Endothelial cell of umbilical vein (primary cell): ENCODE results near the gene PIK3CB. TPM values are rescaled to one million over a fixed set of nuclear protein-coding genes. Genes with fewer than 3 reads are reported as not detected.

ENCODE experiments used
- BruUV-seq: library from RNA; stranded (reverse); fragments of 400-500 nt; replicated peaks from 2 replicates; lab custom pipeline; 2021; lab: Mats Ljungman, UMichigan
- CTCF ChIA-PET: fragments of 300-600, 350-600 bp; sonication (Branson Sonifier 250); formaldehyde crosslinking; loops from one replicate; lab custom pipeline; 2021; ENCODE audit warnings: antibody characterized with exemption, inconsistent platforms; lab: Charles Lee
- POLR2A ChIA-PET: fragments of 300-600, 350-600 bp; sonication (Branson Sonifier 250); formaldehyde crosslinking; loops from one replicate; lab custom pipeline; 2021; ENCODE audit warnings: antibody characterized with exemption, inconsistent platforms; lab: Charles Lee
- DNase-seq: peaks from one replicate; pipeline ENCODE4 v3.0.0-alpha.2; 2011; ENCODE audit warnings: low read depth, low spot score
- FAIRE-seq: peaks from 2 replicates; lab custom pipeline; 2011; peaks lifted over from hg19 to GRCh38; lab: Jason Lieb, UNC
- H2AFZ ChIP-seq: 2 replicates; pipeline ENCODE4 v1.6.0; 2012; ENCODE audit warnings: low read depth, low read length, control low read depth, inconsistent platforms
- H3K27ac ChIP-seq: 2 replicates; pipeline ENCODE4 v1.5.1; 2011; ENCODE audit warnings: low read depth, mild to moderate bottlenecking, control low read depth, low read length, moderate library complexity; ENCODE audit not compliant: insufficient read depth
- H3K27me3 ChIP-seq, 2 experiments: 2 replicates each; pipeline versions ENCODE4 v1.6.0 to v1.6.1; 2011; ENCODE audit warnings: low read length in 2 of 2, mixed read lengths in 1 of 2; ENCODE audit not compliant: control insufficient read depth in 2 of 2, insufficient read depth in 2 of 2
- H3K36me3 ChIP-seq, 2 experiments: 2 replicates in 1 of 2; 3 replicates in 1 of 2; pipeline ENCODE4 v1.5.1; 2011; ENCODE audit warnings: low read length in 2 of 2, mild to moderate bottlenecking in 1 of 2, moderate library complexity in 1 of 2; ENCODE audit not compliant: control insufficient read depth in 2 of 2, insufficient read depth in 2 of 2; ENCODE audit errors: extremely low read depth in 1 of 2
- H3K4me1 ChIP-seq: 3 replicates; pipeline ENCODE4 v1.5.1; 2011; ENCODE audit warnings: mild to moderate bottlenecking, low read length; ENCODE audit not compliant: control insufficient read depth, insufficient read depth; ENCODE audit errors: extremely low read depth
- H3K4me2 ChIP-seq: 2 replicates; pipeline ENCODE4 v1.6.1; 2011; ENCODE audit warnings: low read length, control low read depth, mixed read lengths; ENCODE audit not compliant: insufficient read depth
- H3K4me3 ChIP-seq, 3 experiments: fragments of 200-600 bp in 1 of 3; sonication (generic), shearing (Covaris generic) in 1 of 3; replicated peaks in 1 of 3; 2 replicates each; pipeline ENCODE4 v1.5.1; 2011 to 2016; ENCODE audit warnings: control low read depth in 3 of 3, low read length in 3 of 3, mild to moderate bottlenecking in 2 of 3, inconsistent platforms in 1 of 3, low read depth in 1 of 3, moderate library complexity in 1 of 3; ENCODE audit not compliant: insufficient read depth in 1 of 3
- H3K79me2 ChIP-seq: 2 replicates; pipeline ENCODE4 v1.6.0; 2012; ENCODE audit warnings: low read length, inconsistent platforms; ENCODE audit not compliant: control insufficient read depth, insufficient read depth
- H3K9ac ChIP-seq: replicated peaks from 2 replicates; pipeline ENCODE3; 2011; ENCODE audit warnings: low read length, control low read depth; ENCODE audit not compliant: insufficient read depth; ENCODE audit errors: extremely low read depth
- H3K9me1 ChIP-seq: replicated peaks from 3 replicates; pipeline ENCODE4 v1.6.0; 2011; ENCODE audit warnings: mild to moderate bottlenecking, low read length; ENCODE audit not compliant: control insufficient read depth, insufficient read depth; ENCODE audit errors: extremely low read depth
- H3K9me3 ChIP-seq: replicated peaks from 2 replicates; pipeline ENCODE4 v1.5.1; 2012; ENCODE audit warnings: low read length, inconsistent platforms; ENCODE audit not compliant: control insufficient read depth, insufficient read depth
- H4K20me1 ChIP-seq: replicated peaks from 2 replicates; pipeline ENCODE3; 2011; ENCODE audit warnings: mild to moderate bottlenecking, low read length; ENCODE audit not compliant: control insufficient read depth, insufficient read depth; ENCODE audit errors: extremely low read depth
- EZH2 ChIP-seq: IDR thresholded peaks from 2 replicates; pipeline ENCODE4 v1.6.1; 2012; ENCODE audit warnings: borderline replicate concordance, low read depth, mild to moderate bottlenecking, moderate library complexity, low read length, inconsistent platforms; ENCODE audit not compliant: severe bottlenecking
- FOS ChIP-seq: IDR thresholded peaks from 2 replicates; pipeline ENCODE4 v1.6.1; 2011; ENCODE audit warnings: mild to moderate bottlenecking, low read length, moderate library complexity, borderline replicate concordance; ENCODE audit not compliant: insufficient read depth
- GATA2 ChIP-seq: IDR thresholded peaks from 2 replicates; pipeline ENCODE4 v1.7.0; 2011; ENCODE audit warnings: low read depth, mild to moderate bottlenecking, moderate library complexity, mixed read lengths, low read length; ENCODE audit not compliant: insufficient read length, insufficient read depth
- JUN ChIP-seq: IDR thresholded peaks from 2 replicates; pipeline ENCODE4 v1.6.1; 2011; ENCODE audit warnings: borderline replicate concordance, low read depth; ENCODE audit not compliant: insufficient read length, insufficient read depth
- MYC ChIP-seq: IDR thresholded peaks from one replicate; pipeline ENCODE4 v1.6.1; 2011; ENCODE audit warnings: mild to moderate bottlenecking, low read depth, low read length
- POLR2A ChIP-seq: IDR thresholded peaks from 2 replicates; pipeline ENCODE4 v1.6.1; 2012; ENCODE audit warnings: low read depth, mild to moderate bottlenecking, control low read depth, low read length
- POLR2AphosphoS5 ChIP-seq: IDR thresholded peaks from 2 replicates; pipeline ENCODE4 v1.6.1; 2012; ENCODE audit warnings: low read depth, mild to moderate bottlenecking, control low read depth, low read length, moderate library complexity; ENCODE audit not compliant: insufficient read depth
- dilution Hi-C: fragments of 300-500 bp; cut with MboI; formaldehyde crosslinking; loops from one replicate; pipeline ENCODE4 v1.15.0; 2019; ENCODE audit warnings: low sequenced_read_pairs; ENCODE audit not compliant: extremely low pct_ligation_motif_present
- intact Hi-C: fragments of 100-400 bp; cut with micrococcal nuclease; formaldehyde crosslinking; loops from one replicate; pipeline ENCODE4 v1.10.0; 2022
- polyA plus RNA-seq, 4 experiments: library from polyadenylated mRNA; depleted of rRNA in 3 of 4; stranded (reverse) in 3 of 4; unstranded in 1 of 4; fragments of >200 nt; gene quantifications; 2 replicates each; pipeline versions ENCODE4 v1.2.1 to v1.2.3, GENCODE V29; 2011 to 2012; ENCODE audit warnings: missing spikeins in 1 of 4
- total RNA-seq: library from RNA; stranded (reverse); gene quantifications from 2 replicates; pipeline ENCODE4 v1.2.3, GENCODE V29; 2021
- TF ChIP-seq, protein P1 (sequence below): IDR thresholded peaks from 2 replicates; pipeline ENCODE4 v1.6.1; 2011; ENCODE audit not compliant: insufficient read depth, insufficient read length
- TF ChIP-seq, protein P2 (sequence below), 2 donors: IDR thresholded peaks; 1 replicate in 1 of 2; 2 replicates in 1 of 2; pipeline ENCODE4 v1.5.1; 2011; ENCODE audit warnings: low read length in 2 of 2, mild to moderate bottlenecking in 2 of 2, moderate library complexity in 2 of 2, control low read depth in 1 of 2, inconsistent platforms in 1 of 2, low read depth in 1 of 2; ENCODE audit not compliant: insufficient read depth in 1 of 2; ENCODE audit errors: extremely low read depth in 1 of 2

PIK3CB gene
- total and polyA plus RNA-seq, 2 donors (not counting 3 experiments of a cell fraction or from before 2014, with no cell fraction given), result 9.0 to 29.8 TPM

DNA sequence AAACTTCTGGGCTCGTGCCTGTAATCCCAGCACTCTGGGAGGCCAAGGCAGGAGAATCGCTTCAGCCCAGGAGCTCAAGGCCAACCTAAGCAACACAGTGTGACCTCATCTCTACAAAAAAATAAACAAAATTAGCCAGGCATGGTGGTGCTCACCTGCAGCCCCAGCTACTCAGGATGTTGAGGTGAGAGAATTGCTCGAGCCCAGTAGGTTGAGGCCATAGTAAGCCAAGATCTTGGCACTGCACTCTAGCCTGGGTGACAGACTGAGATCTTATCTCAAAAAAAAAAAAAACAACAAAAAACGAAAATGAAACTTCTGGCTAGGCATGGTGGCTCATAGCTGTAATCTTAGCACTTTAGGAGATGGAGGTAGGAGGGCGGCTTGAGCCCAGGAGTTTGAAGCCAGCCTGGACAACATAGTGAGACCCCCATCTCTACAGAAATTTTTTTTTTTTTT lies 53.7 kb downstream of the PIK3CB start:
- peaks cover 12% of the 10 kb centered on the region for H3K79me2 ChIP-seq
- no TSS peak for BruUV-seq
- H3K36me3 ChIP-seq, result no peaks in the 10 kb centered on the region
- H4K20me1 ChIP-seq, result no peaks in the 10 kb centered on the region
- intact Hi-C loops (no loop called here), dilution Hi-C loops (no loop called here)
- no peak for DNase-seq
- ChIA-PET CTCF (interaction anchor here (5.0 kb wide), 1 partner anchor 135 kb away, joined by 26 read pairs; no protein-coding TSS in a partner anchor), POLR2A (no interaction called here)
- no peak overlapping the region for H3K4me2 ChIP-seq
- H2AFZ ChIP-seq, result no peak overlapping the region
- FAIRE-seq, result no peak
- H3K27ac ChIP-seq, result no peak overlapping the region
- H3K4me3 ChIP-seq, result no peak overlapping the region
- TF ChIP-seq EZH2, result no peak
- TF ChIP-seq, protein P1, sequence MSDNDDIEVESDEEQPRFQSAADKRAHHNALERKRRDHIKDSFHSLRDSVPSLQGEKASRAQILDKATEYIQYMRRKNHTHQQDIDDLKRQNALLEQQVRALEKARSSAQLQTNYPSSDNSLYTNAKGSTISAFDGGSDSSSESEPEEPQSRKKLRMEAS, result no peak
- TF ChIP-seq GATA2, result no peak
- TF ChIP-seq JUN, result no peak
- TF ChIP-seq, protein P2, sequence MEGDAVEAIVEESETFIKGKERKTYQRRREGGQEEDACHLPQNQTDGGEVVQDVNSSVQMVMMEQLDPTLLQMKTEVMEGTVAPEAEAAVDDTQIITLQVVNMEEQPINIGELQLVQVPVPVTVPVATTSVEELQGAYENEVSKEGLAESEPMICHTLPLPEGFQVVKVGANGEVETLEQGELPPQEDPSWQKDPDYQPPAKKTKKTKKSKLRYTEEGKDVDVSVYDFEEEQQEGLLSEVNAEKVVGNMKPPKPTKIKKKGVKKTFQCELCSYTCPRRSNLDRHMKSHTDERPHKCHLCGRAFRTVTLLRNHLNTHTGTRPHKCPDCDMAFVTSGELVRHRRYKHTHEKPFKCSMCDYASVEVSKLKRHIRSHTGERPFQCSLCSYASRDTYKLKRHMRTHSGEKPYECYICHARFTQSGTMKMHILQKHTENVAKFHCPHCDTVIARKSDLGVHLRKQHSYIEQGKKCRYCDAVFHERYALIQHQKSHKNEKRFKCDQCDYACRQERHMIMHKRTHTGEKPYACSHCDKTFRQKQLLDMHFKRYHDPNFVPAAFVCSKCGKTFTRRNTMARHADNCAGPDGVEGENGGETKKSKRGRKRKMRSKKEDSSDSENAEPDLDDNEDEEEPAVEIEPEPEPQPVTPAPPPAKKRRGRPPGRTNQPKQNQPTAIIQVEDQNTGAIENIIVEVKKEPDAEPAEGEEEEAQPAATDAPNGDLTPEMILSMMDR (IDR thresholded peaks at IDR 0.05; ENCODE audit: extremely low read depth in 1 of 2, insufficient read depth in 1 of 2, low read depth in 1 of 2, low read length in 2 of 2), result no peak
- TF ChIP-seq FOS, result no peak
- no peak for TF ChIP-seq POLR2A
- TF ChIP-seq MYC, result no peak
- TF ChIP-seq POLR2AphosphoS5, result no peak
- no peaks in the 10 kb centered on the region for H3K9me3 ChIP-seq
- H3K9ac ChIP-seq, result no peak overlapping the region
- H3K27me3 ChIP-seq, result no peaks in the 10 kb centered on the region
- H3K4me1 ChIP-seq, result no peaks in the 10 kb centered on the region
- no peaks in the 10 kb centered on the region for H3K9me1 ChIP-seq
